ENCODE results near the gene SLC9A9.

The SLC9A9 gene

GRCh38 chr3:143859465-143860203 lies 11.4 kb upstream of the SLC9A9 start:
- no peak for DNase-seq (ENCODE audit: low read depth)
- H3K4me3 ChIP-seq (ENCODE audit: low read depth, low read length), result no peak overlapping the region
- TF ChIP-seq, protein P1, sequence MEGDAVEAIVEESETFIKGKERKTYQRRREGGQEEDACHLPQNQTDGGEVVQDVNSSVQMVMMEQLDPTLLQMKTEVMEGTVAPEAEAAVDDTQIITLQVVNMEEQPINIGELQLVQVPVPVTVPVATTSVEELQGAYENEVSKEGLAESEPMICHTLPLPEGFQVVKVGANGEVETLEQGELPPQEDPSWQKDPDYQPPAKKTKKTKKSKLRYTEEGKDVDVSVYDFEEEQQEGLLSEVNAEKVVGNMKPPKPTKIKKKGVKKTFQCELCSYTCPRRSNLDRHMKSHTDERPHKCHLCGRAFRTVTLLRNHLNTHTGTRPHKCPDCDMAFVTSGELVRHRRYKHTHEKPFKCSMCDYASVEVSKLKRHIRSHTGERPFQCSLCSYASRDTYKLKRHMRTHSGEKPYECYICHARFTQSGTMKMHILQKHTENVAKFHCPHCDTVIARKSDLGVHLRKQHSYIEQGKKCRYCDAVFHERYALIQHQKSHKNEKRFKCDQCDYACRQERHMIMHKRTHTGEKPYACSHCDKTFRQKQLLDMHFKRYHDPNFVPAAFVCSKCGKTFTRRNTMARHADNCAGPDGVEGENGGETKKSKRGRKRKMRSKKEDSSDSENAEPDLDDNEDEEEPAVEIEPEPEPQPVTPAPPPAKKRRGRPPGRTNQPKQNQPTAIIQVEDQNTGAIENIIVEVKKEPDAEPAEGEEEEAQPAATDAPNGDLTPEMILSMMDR (IDR thresholded peaks at IDR 0.05; ENCODE audit: low read depth, low read length, missing control alignments), result no peak

DNA sequence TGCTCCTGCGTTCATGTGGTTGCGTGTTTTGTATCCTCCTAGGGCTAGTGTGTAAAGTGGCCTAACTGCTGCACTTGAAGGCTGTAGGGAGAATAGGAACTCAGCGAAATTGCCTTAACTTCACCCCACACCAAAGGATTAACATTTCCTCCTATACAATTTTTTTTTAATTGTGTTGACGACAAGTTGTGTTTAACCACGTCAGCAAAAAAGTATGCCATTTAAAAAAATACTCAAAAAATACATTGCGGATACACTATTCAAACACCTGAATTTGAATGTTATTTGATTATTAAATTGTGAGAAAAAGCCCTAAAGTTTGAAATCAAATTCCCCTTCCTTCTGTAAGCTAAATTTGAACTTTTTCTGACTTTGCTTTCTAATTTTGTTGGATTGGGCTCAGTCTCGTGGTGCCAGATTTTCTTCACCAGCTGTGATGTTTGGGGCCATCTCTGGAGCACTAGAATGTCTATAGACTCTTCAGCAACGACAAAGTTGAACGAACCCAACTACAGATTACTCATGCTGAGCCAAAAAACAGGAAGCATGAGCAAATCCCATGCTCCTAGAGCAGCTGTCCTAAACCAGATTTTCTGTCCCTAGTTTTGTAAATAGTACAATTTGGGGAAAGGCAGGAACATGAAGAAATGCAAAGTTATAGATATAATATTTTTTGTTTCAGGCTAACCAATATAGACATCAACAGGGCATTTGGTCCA lies 8.1 kb upstream of the SLC9A9 start:
- no peak overlapping the region for H3K4me3 ChIP-seq (ENCODE audit: low read depth, low read length)
- TF ChIP-seq, protein P1 (IDR thresholded peaks at IDR 0.05; ENCODE audit: low read depth, low read length, missing control alignments), result no peak
- no peak for DNase-seq (ENCODE audit: low read depth)

DNA sequence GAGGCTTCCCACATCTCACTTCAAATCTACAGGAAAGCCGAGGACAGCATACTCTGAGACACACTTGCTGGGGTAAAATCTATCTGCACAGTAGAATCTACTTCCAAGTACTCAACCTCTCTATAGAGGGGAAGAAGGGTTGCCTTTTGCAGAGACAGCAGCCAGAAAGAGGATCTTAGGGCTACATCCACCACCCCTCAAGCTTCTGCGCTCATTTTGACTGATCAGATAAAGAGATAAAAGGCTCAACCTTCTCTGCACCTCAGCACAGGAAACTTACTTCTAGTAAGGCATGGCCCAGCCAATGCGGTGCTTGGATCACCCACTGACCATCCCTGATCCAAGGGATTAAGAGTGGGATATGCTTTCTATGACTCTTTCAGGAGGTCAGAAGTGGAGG lies 6.9 kb upstream of the SLC9A9 start:
- DNase-seq (ENCODE audit: low read depth), result no peak
- H3K4me3 ChIP-seq (ENCODE audit: low read depth, low read length), result no peak overlapping the region
- TF ChIP-seq, protein P1 (IDR thresholded peaks at IDR 0.05; ENCODE audit: low read depth, low read length, missing control alignments), result no peak

- H3K4me3 ChIP-seq (ENCODE audit: low read depth, low read length), result no peak overlapping the region
- no peak for DNase-seq (ENCODE audit: low read depth)
- TF ChIP-seq, protein P1 (IDR thresholded peaks at IDR 0.05; ENCODE audit: low read depth, low read length, missing control alignments), result no peak
Measured at GRCh38 chr3:143851331-143852017, 3.2 kb upstream of the SLC9A9 start.

GRCh38 chr3:143850877-143851276 lies 2.6 kb upstream of the SLC9A9 start:
- no peak for DNase-seq (ENCODE audit: low read depth)
- TF ChIP-seq, protein P1 (IDR thresholded peaks at IDR 0.05; ENCODE audit: low read depth, low read length, missing control alignments), result no peak
- H3K4me3 ChIP-seq (ENCODE audit: low read depth, low read length), result no peak overlapping the region

DNA sequence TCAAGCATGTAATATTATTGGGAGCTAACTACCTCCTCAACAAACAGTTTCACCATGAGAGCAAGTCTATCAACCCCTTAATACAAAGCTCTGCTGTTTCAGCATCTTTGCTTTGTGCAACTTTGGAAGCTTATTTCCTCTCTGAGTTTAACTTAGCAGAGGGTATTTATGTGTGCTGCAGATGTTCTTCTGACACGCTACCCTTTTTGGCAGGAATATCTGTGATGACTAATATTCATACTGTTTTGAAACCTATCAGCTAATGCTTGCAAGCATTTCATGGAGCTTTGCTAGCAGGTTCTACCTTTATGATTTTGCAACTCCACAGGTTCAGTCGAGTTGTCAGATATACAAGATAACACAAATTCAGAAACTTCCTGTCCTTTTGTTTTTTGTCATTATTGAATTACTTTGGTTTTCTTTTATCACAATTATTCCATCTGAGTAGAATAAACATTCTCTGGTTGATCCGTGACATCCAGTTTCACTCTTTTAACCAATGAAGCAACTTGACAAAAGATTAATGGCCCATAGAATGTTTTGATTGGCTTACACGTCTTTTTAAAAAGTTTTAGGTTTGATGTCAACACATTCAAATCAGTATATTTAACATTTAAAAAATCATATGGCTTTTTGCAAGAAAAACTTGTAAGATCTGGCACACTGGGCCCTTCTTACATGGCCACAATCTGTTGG lies 1.7 kb upstream of the SLC9A9 start:
- no peak overlapping the region for H3K4me3 ChIP-seq (ENCODE audit: low read depth, low read length)
- TF ChIP-seq, protein P1 (IDR thresholded peaks at IDR 0.05; ENCODE audit: low read depth, low read length, missing control alignments), result no peak
- no peak for DNase-seq (ENCODE audit: low read depth)
